GM12878 (cell line): ENCODE results near the gene UBE2O. TPM values are rescaled to one million over a fixed set of nuclear protein-coding genes. Genes with fewer than 3 reads are reported as not detected.

Experiments
- ATAC-seq: fragments of 200-7000 bp; cut with Tn5 transposase; 3 replicates; pipeline ENCODE4 v1.9.1; 2020; ENCODE audit warnings: mild to moderate bottlenecking, moderate library complexity
- BruUV-seq: library from RNA; stranded (reverse); fragments of 400-500 nt; replicated peaks from 2 replicates; lab custom pipeline; 2021; lab: Mats Ljungman, UMichigan
- CTCF ChIA-PET: fragments of 300-600 bp; sonication (Branson Sonifier 250); formaldehyde crosslinking; extraction: SDS; loops from one replicate; lab custom pipeline; 2021; ENCODE audit warnings: inconsistent platforms; lab: Yijun Ruan, JAX
- POLR2A ChIA-PET: fragments of 350-600 bp; formaldehyde crosslinking; extraction: SDS; loops from one replicate; lab custom pipeline; 2021; ENCODE audit warnings: inconsistent platforms; lab: Charles Lee
- RAD21 ChIA-PET: fragments of 300-600 bp; sonication (Branson Sonifier 250); formaldehyde crosslinking; loops from one replicate; lab custom pipeline; 2023; ENCODE audit warnings: antibody characterized with exemption; ENCODE audit not compliant: unreplicated experiment; lab: Charles Lee
- SMC1A ChIA-PET: fragments of 300-600 bp; sonication (Branson Sonifier 250); formaldehyde crosslinking; loops from one replicate; lab custom pipeline; 2023; ENCODE audit not compliant: unreplicated experiment, uncharacterized antibody; lab: Charles Lee
- DNase-seq: peaks from one replicate; pipeline ENCODE4 v3.0.0-alpha.2; 2011; ENCODE audit warnings: low read depth, low spot score
- FAIRE-seq: peaks from 3 replicates; lab custom pipeline; 2011; peaks lifted over from hg19 to GRCh38; lab: Jason Lieb, UNC
- H2AFZ ChIP-seq: 2 replicates; pipeline ENCODE4 v1.6.0; 2011; ENCODE audit warnings: low read depth, low read length, control low read depth; ENCODE audit not compliant: control insufficient read depth
- H3K27ac ChIP-seq: 2 replicates; pipeline ENCODE4 v1.5.1; 2011; ENCODE audit warnings: control low read depth; ENCODE audit not compliant: control insufficient read depth, insufficient read depth
- H3K27me3 ChIP-seq, 2 experiments: replicated peaks in 1 of 2; 2 replicates each; pipeline versions ENCODE4 v1.6.0 to v1.6.1; 2011; ENCODE audit warnings: low read length in 1 of 2; ENCODE audit not compliant: control insufficient read depth in 2 of 2, insufficient read depth in 2 of 2
- H3K36me3 ChIP-seq, 2 experiments: 2 replicates each; pipeline ENCODE4 v1.5.1; 2011; ENCODE audit warnings: low read length in 1 of 2; ENCODE audit not compliant: control insufficient read depth in 2 of 2, insufficient read depth in 2 of 2
- H3K4me1 ChIP-seq: 2 replicates; pipeline ENCODE4 v1.6.1; 2011; ENCODE audit warnings: mild to moderate bottlenecking, low read length, moderate library complexity, mixed read lengths; ENCODE audit not compliant: control insufficient read depth, insufficient read depth
- H3K4me2 ChIP-seq: 2 replicates; pipeline ENCODE4 v1.6.0; 2011; ENCODE audit warnings: control low read depth; ENCODE audit not compliant: control insufficient read depth, insufficient read depth
- H3K4me3 ChIP-seq: fragments of 200-600 bp; sonication (generic); 2 replicates; pipeline ENCODE4 v1.5.1; 2016
- H3K79me2 ChIP-seq: 2 replicates; pipeline ENCODE4 v1.6.0; 2011; ENCODE audit warnings: low read length; ENCODE audit not compliant: control insufficient read depth, insufficient read depth
- H3K9ac ChIP-seq: 2 replicates; pipeline ENCODE4 v1.8.0; 2011; ENCODE audit warnings: low read length, control low read depth, mixed read lengths; ENCODE audit not compliant: control insufficient read depth, insufficient read depth
- H3K9me3 ChIP-seq: replicated peaks from 3 replicates; pipeline ENCODE4 v1.5.1; 2011; ENCODE audit warnings: mild to moderate bottlenecking, low read length; ENCODE audit not compliant: control insufficient read depth, insufficient read depth
- H4K20me1 ChIP-seq: 2 replicates; pipeline ENCODE4 v1.6.0; 2011; ENCODE audit not compliant: control insufficient read depth, insufficient read depth
- CHD4 ChIP-seq: fragments of 200-600 bp; sonication (generic); IDR thresholded peaks from 2 replicates; pipeline ENCODE4 v1.6.1; 2016; ENCODE audit warnings: mild to moderate bottlenecking
- SMC3 ChIP-seq: IDR thresholded peaks from 2 replicates; pipeline ENCODE4 v1.6.1; 2011; ENCODE audit warnings: low read length, improper control_type of control experiment, borderline replicate concordance
- ZNF274 ChIP-seq: IDR thresholded peaks from one replicate; pipeline ENCODE4 v1.8.0; 2011; ENCODE audit not compliant: insufficient read length, insufficient read depth
- WGBS: methylation state at CpG from one replicate; pipeline ENCODE4 v1.1.6; 2016; ENCODE audit warnings: low lambda C conversion rate; ENCODE audit not compliant: insufficient replicate concordance, insufficient coverage; ENCODE audit errors: missing lambda C conversion rate; 5-methylcytosine and 5-hydroxymethylcytosine counted together
- in situ Hi-C: fragments of 300-500 bp; cut with MboI; formaldehyde crosslinking; loops from 9 replicates; pipeline ENCODE4 v1.14.3; 2018; ENCODE audit warnings: mixed read lengths
- intact Hi-C: fragments of 100-400 bp; cut with micrococcal nuclease; formaldehyde crosslinking; loops from one replicate; pipeline ENCODE4 v1.14.2; 2022; ENCODE audit not compliant: unreplicated experiment
- polyA plus RNA-seq, 11 experiments: library from polyadenylated mRNA; depleted of rRNA in 4 of 11; unstranded in 6 of 11; stranded (reverse) in 5 of 11; fragments of >200 nt; fragmentation: Nextera tagmentation in 4 of 11; fragmentation: Illumina TruSeq in 1 of 11; extraction: Ambion mirVana in 4 of 11; extraction: Trizol in 1 of 11; gene quantifications; 1 replicate in 1 of 11; 2 replicates in 10 of 11; pipeline versions ENCODE4 v1.2.1 to v1.2.3, GENCODE V29; 2011 to 2016; ENCODE audit warnings: inconsistent platforms in 2 of 11, missing spikeins in 2 of 11, low read depth in 1 of 11
- total RNA-seq, 4 experiments: library from RNA; depleted of rRNA in 3 of 4; stranded (reverse); fragments of >200 nt in 3 of 4; fragmentation: Illumina TruSeq in 1 of 4; extraction: Trizol in 1 of 4; gene quantifications; 2 replicates each; pipeline versions ENCODE4 v1.2.1 to v1.2.3, GENCODE V29; 2013 to 2021
- TF ChIP-seq, protein P1 (sequence below): IDR thresholded peaks from 2 replicates; pipeline ENCODE4 v1.6.1; 2012; ENCODE audit warnings: mild to moderate bottlenecking, low read depth, low read length
- TF ChIP-seq, protein P2 (sequence below): fragments of 450-650 bp; IDR thresholded peaks from 2 replicates; pipeline ENCODE4 v1.6.1; 2016; ENCODE audit warnings: mild to moderate bottlenecking
- TF ChIP-seq, protein P3 (sequence below): fragments of 450-650 bp; IDR thresholded peaks from 2 replicates; pipeline ENCODE4 v1.6.1; 2016; ENCODE audit warnings: mild to moderate bottlenecking, moderate library complexity, borderline replicate concordance
- TF ChIP-seq, protein P4 (sequence below): IDR thresholded peaks from 2 replicates; pipeline ENCODE4 v1.6.1; 2011; ENCODE audit warnings: low read depth, mild to moderate bottlenecking, low read length, moderate library complexity, borderline replicate concordance; ENCODE audit errors: extremely low read depth

Gene UBE2O
- total and polyA plus RNA-seq, 10 of the 15 experiments (the other 5 are each of a cell fraction or from before 2014, with no cell fraction given), result 2.1 to 39.0 (median 14.1) TPM

DNA sequence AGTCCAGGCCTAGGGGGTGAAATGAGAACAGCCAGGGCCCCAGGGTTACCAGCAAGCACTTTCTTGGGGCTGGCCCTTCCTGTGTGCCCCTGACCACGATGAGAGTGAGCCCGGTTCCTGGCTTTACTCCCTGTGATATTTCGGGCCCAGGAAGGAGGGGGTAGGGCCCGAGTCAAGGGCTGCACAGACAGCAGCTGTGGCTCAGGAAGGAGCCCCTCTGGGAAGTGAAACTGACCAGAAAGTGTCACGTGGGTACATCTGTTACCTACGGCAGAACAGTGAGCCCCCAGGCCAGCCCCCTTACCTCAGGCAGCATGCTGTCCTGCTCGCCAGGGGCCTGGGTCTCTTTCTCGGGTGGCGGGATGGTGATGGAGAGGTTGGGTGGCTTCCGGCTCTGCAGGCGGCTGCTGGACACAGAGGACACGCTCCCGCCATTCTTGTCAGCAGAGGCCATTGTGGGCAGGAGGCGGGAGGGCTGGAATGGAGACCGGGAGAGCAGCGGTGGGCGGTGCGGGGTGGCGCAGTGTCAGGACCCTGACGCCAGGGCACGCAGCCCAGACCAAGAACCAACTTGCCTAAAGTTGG lies 28.2 kb upstream of the UBE2O start (continued):
- TF ChIP-seq, protein P1, sequence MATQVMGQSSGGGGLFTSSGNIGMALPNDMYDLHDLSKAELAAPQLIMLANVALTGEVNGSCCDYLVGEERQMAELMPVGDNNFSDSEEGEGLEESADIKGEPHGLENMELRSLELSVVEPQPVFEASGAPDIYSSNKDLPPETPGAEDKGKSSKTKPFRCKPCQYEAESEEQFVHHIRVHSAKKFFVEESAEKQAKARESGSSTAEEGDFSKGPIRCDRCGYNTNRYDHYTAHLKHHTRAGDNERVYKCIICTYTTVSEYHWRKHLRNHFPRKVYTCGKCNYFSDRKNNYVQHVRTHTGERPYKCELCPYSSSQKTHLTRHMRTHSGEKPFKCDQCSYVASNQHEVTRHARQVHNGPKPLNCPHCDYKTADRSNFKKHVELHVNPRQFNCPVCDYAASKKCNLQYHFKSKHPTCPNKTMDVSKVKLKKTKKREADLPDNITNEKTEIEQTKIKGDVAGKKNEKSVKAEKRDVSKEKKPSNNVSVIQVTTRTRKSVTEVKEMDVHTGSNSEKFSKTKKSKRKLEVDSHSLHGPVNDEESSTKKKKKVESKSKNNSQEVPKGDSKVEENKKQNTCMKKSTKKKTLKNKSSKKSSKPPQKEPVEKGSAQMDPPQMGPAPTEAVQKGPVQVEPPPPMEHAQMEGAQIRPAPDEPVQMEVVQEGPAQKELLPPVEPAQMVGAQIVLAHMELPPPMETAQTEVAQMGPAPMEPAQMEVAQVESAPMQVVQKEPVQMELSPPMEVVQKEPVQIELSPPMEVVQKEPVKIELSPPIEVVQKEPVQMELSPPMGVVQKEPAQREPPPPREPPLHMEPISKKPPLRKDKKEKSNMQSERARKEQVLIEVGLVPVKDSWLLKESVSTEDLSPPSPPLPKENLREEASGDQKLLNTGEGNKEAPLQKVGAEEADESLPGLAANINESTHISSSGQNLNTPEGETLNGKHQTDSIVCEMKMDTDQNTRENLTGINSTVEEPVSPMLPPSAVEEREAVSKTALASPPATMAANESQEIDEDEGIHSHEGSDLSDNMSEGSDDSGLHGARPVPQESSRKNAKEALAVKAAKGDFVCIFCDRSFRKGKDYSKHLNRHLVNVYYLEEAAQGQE, result no peak
- TF ChIP-seq ZNF274, result no peak
- TF ChIP-seq, all 136 proteins: peak for 42

DNA sequence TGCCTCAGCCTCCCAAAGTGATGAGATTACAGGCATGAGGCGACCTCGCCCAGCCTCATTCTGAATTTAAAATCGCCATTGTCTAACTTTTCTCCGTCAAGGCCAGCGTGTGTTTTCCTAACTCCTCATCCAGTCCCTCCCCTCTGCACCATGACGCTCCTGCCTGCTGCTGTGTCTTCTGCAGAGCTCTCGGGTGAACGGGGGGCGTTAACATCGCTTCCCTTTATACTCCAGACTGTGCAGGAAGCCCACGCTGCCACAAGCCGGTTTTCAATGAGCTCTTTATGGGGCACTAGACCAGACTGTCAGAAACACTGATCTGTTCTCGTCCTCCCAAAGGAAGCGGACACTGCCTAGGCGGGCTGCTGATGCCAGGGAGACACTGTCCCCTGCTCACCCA lies 27.7 kb upstream of the UBE2O start:
- peak overlapping the region; percentile 89 for H3K9ac ChIP-seq
- in situ Hi-C loops, result no loop called here
- TF ChIP-seq CHD4 (0 out of 2 replicates have a peak, but pooled peaks have one; percentile 5), SMC3 (no peak)
- TF ChIP-seq, protein P2, sequence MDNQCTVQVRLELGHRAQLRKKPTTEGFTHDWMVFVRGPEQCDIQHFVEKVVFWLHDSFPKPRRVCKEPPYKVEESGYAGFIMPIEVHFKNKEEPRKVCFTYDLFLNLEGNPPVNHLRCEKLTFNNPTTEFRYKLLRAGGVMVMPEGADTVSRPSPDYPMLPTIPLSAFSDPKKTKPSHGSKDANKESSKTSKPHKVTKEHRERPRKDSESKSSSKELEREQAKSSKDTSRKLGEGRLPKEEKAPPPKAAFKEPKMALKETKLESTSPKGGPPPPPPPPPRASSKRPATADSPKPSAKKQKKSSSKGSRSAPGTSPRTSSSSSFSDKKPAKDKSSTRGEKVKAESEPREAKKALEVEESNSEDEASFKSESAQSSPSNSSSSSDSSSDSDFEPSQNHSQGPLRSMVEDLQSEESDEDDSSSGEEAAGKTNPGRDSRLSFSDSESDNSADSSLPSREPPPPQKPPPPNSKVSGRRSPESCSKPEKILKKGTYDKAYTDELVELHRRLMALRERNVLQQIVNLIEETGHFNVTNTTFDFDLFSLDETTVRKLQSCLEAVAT, result 0 out of 2 replicates have a peak, but pooled peaks have one; percentile 9
- TF ChIP-seq, protein P3, sequence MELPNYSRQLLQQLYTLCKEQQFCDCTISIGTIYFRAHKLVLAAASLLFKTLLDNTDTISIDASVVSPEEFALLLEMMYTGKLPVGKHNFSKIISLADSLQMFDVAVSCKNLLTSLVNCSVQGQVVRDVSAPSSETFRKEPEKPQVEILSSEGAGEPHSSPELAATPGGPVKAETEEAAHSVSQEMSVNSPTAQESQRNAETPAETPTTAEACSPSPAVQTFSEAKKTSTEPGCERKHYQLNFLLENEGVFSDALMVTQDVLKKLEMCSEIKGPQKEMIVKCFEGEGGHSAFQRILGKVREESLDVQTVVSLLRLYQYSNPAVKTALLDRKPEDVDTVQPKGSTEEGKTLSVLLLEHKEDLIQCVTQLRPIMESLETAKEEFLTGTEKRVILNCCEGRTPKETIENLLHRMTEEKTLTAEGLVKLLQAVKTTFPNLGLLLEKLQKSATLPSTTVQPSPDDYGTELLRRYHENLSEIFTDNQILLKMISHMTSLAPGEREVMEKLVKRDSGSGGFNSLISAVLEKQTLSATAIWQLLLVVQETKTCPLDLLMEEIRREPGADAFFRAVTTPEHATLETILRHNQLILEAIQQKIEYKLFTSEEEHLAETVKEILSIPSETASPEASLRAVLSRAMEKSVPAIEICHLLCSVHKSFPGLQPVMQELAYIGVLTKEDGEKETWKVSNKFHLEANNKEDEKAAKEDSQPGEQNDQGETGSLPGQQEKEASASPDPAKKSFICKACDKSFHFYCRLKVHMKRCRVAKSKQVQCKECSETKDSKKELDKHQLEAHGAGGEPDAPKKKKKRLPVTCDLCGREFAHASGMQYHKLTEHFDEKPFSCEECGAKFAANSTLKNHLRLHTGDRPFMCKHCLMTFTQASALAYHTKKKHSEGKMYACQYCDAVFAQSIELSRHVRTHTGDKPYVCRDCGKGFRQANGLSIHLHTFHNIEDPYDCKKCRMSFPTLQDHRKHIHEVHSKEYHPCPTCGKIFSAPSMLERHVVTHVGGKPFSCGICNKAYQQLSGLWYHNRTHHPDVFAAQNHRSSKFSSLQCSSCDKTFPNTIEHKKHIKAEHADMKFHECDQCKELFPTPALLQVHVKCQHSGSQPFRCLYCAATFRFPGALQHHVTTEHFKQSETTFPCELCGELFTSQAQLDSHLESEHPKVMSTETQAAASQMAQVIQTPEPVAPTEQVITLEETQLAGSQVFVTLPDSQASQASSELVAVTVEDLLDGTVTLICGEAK, result 0 out of 2 replicates have a peak, but pooled peaks have one; percentile 0
- TF ChIP-seq, protein P4, sequence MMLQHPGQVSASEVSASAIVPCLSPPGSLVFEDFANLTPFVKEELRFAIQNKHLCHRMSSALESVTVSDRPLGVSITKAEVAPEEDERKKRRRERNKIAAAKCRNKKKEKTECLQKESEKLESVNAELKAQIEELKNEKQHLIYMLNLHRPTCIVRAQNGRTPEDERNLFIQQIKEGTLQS, result no peak
- SMC1A ChIA-PET, result interaction anchor here (0.7 to 12.0 kb wide), 8 partner anchors 8 to 77 kb away, joined by 3 to 115 read pairs (median 4); partner anchors contain the start of genes AANAT and RHBDF2
- WGBS, result 11% methylated on average over 15 of the region's 15 CpGs
- DNase-seq (no peak), ATAC-seq (peak; percentile 40), FAIRE-seq (peak; percentile 41)
- intact Hi-C loops, result loop anchor here (1.0 kb wide), 1 partner anchor 13 kb away; no protein-coding TSS in a partner anchor
- RAD21 ChIA-PET, result interaction anchor here (1.2 to 3.7 kb wide), 8 partner anchors 11 to 53 kb away, joined by 4 to 50 read pairs (median 6); partner anchors contain the start of genes AANAT and RHBDF2
- no peaks in the 10 kb centered on the region for H4K20me1 ChIP-seq
- peaks cover 2 to 5% of the 10 kb centered on the region in 2 experiments; a peak in 2 of 4 replicates for H3K36me3 ChIP-seq
- POLR2A ChIA-PET, result interaction anchor here (0.7 to 6.9 kb wide), 5 partner anchors 10 to 45 kb away, joined by 3 to 101 read pairs (median 4); partner anchors contain the start of gene RHBDF2
- peaks cover 50% of the 10 kb centered on the region for H3K4me1 ChIP-seq
- H3K4me2 ChIP-seq, result peak overlapping the region; percentile 100
- H2AFZ ChIP-seq, result peak overlapping the region; percentile 33
- peak overlapping the region; percentile 99 for H3K27ac ChIP-seq
- CTCF ChIA-PET, result interaction anchor here (0.6 to 3.8 kb wide), 13 partner anchors 10 to 603 kb away, joined by 3 to 33 read pairs (median 7); partner anchors contain the start of genes AANAT, ACOX1, RHBDF2 and TEN1
- H3K27me3 ChIP-seq, result no peaks in the 10 kb centered on the region
- no peaks in the 10 kb centered on the region for H3K9me3 ChIP-seq
- TSS peak; percentile 47 for BruUV-seq
- H3K79me2 ChIP-seq, result peaks cover 8% of the 10 kb centered on the region; the same call in 1 of the 2 replicates
- peak overlapping the region; percentile 66 for H3K4me3 ChIP-seq
